Measurements from ENCODE around the gene ADD1. TPM values are rescaled to one million over a fixed set of nuclear protein-coding genes. Genes with fewer than 3 reads are reported as not detected.

Gene ADD1
- total and polyA plus RNA-seq, 2 donors from 2014 or later = 232 to 313 TPM

- no peak overlapping the region for H3K27ac ChIP-seq (ENCODE audit: low read depth in 2 of 2, low read length in 2 of 2)
- no peaks in the 10 kb centered on the region for H3K27me3 ChIP-seq (ENCODE audit: control insufficient read depth, insufficient read depth, low read length)
- no peak overlapping the region for H3K9ac ChIP-seq (ENCODE audit: low read length in 3 of 3)
- peaks cover 12 to 79% (median 64%) of the 10 kb centered on the region in 3 donors for H3K36me3 ChIP-seq (ENCODE audit: control insufficient read depth in 2 of 3, insufficient read depth in 3 of 3, low read length in 3 of 3)
- DNase-seq (peak in 1 of 5 donors; percentile 34), FAIRE-seq (no peak)
- H3K4me1 ChIP-seq (ENCODE audit: control insufficient read depth in 2 of 3, insufficient read depth in 2 of 3, low read depth in 1 of 3, low read length in 3 of 3) = no peaks in the 10 kb centered on the region
- H3K9me3 ChIP-seq (ENCODE audit: control insufficient read depth in 2 of 3, insufficient read depth in 1 of 3, low read length in 3 of 3) = no peaks in the 10 kb centered on the region
- no peak overlapping the region for H3K4me3 ChIP-seq (ENCODE audit: low read length in 3 of 3)
- intact Hi-C loops (cut with DNase I) = no loop called here
- TF ChIP-seq, protein P1, sequence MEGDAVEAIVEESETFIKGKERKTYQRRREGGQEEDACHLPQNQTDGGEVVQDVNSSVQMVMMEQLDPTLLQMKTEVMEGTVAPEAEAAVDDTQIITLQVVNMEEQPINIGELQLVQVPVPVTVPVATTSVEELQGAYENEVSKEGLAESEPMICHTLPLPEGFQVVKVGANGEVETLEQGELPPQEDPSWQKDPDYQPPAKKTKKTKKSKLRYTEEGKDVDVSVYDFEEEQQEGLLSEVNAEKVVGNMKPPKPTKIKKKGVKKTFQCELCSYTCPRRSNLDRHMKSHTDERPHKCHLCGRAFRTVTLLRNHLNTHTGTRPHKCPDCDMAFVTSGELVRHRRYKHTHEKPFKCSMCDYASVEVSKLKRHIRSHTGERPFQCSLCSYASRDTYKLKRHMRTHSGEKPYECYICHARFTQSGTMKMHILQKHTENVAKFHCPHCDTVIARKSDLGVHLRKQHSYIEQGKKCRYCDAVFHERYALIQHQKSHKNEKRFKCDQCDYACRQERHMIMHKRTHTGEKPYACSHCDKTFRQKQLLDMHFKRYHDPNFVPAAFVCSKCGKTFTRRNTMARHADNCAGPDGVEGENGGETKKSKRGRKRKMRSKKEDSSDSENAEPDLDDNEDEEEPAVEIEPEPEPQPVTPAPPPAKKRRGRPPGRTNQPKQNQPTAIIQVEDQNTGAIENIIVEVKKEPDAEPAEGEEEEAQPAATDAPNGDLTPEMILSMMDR (IDR thresholded peaks at IDR 0.05; ENCODE audit: borderline replicate concordance, extremely low read depth, insufficient read depth) = no peak
Measured at GRCh38 chr4:2906218-2906617, 62.6 kb downstream of the ADD1 start.

GRCh38 chr4:2907226-2907625 is 63.6 kb downstream of the ADD1 start:
- Histone ChIP-seq H3K9ac (ENCODE audit: low read length in 3 of 3) (no peak overlapping the region), H3K9me3 (ENCODE audit: control insufficient read depth in 2 of 3, insufficient read depth in 1 of 3, low read length in 3 of 3) (no peaks in the 10 kb centered on the region), H3K27me3 (ENCODE audit: control insufficient read depth, insufficient read depth, low read length) (no peaks in the 10 kb centered on the region), H3K4me1 (ENCODE audit: control insufficient read depth in 2 of 3, insufficient read depth in 2 of 3, low read depth in 1 of 3, low read length in 3 of 3) (no peaks in the 10 kb centered on the region), H3K27ac (ENCODE audit: low read depth in 2 of 2, low read length in 2 of 2) (no peak overlapping the region), H3K4me3 (ENCODE audit: low read length in 3 of 3) (no peak overlapping the region), H3K36me3 (ENCODE audit: control insufficient read depth in 2 of 3, insufficient read depth in 3 of 3, low read length in 3 of 3) (peaks cover 15 to 78% (median 70%) of the 10 kb centered on the region in 3 donors)
- FAIRE-seq (no peak), DNase-seq (peak in 1 of 5 donors; percentile 26)
- TF ChIP-seq, protein P1 (IDR thresholded peaks at IDR 0.05; ENCODE audit: borderline replicate concordance, extremely low read depth, insufficient read depth) = no peak
- intact Hi-C loops (cut with DNase I) = no loop called here

GRCh38 chr4:2907706-2908293 is 64.2 kb downstream of the ADD1 start:
- intact Hi-C loops (cut with DNase I) = no loop called here
- Histone ChIP-seq H3K9me3 (ENCODE audit: control insufficient read depth in 2 of 3, insufficient read depth in 1 of 3, low read length in 3 of 3) (no peaks in the 10 kb centered on the region), H3K9ac (ENCODE audit: low read length in 3 of 3) (no peak overlapping the region), H3K36me3 (ENCODE audit: control insufficient read depth in 2 of 3, insufficient read depth in 3 of 3, low read length in 3 of 3) (peaks cover 15 to 78% (median 70%) of the 10 kb centered on the region in 3 donors), H3K27me3 (ENCODE audit: control insufficient read depth, insufficient read depth, low read length) (no peaks in the 10 kb centered on the region), H3K27ac (ENCODE audit: low read depth in 2 of 2, low read length in 2 of 2) (no peak overlapping the region), H3K4me1 (ENCODE audit: control insufficient read depth in 2 of 3, insufficient read depth in 2 of 3, low read depth in 1 of 3, low read length in 3 of 3) (no peaks in the 10 kb centered on the region), H3K4me3 (ENCODE audit: low read length in 3 of 3) (no peak overlapping the region)
- FAIRE-seq (no peak), DNase-seq (peak in 1 of 5 donors; percentile 27)
- TF ChIP-seq, protein P1 (IDR thresholded peaks at IDR 0.05; ENCODE audit: borderline replicate concordance, extremely low read depth, insufficient read depth) = no peak
